Occipital lobe (tissue), 2 donors: ENCODE measurements around the gene DCST2. TPM values are rescaled to one million over a fixed set of nuclear protein-coding genes. Genes with fewer than 3 reads are reported as not detected.
"Not testable (repeated sequence)": the region's sequence is repeated elsewhere in the genome, so short reads cannot be mapped to it uniquely, and the experiment has no call there.

ENCODE experiments used
- DNase-seq: peaks from one replicate; lab custom pipeline; 2025; lab: John Stamatoyannopoulos, UW
- total RNA-seq: library from RNA; depleted of rRNA; stranded (reverse); fragments of >200 nt; gene quantifications from one replicate; pipeline ENCODE4 v1.2.3, GENCODE V29; 2014

The DCST2 gene
- total RNA-seq, 1 donor from 2014 or later: 0.16 TPM

DNA sequence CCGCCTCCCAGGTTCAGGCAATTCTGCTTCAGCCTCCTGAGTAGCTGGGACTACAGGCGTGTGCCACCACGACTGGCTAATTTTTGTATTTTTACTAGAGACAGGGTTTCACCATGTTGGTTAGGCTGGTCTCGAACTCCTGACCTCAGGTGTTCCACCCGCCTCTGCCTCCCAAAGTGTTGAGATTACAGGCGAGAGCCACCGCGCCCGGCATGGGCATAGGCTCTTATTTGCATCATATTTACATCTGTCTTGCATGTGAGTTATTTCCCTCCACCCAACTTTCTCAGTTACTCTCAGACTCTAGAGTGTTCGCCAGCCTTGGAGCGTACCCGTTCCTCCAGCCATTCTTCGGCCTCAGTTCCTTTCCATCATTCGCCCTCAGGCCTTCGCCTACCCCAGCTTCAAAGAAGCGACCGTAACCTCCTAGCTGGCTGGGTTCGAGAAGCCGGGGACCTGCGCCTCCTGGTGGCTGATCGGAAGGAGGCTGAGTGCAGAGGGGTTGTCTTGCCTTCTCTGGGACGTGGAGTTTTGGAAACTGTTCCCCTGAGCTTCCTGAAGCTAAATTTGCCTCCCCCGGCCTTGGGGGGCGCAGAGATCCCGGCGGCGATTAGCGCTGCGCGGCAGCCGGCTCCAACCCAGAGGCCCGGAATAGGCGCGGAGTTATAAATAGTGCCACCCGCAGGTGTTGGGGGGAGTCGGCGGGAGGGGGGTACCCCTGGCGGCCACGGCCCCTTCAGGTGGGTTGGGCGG is 34.6 kb downstream of the DCST2 start:
- DNase-seq: peak; percentile 26

DNA sequence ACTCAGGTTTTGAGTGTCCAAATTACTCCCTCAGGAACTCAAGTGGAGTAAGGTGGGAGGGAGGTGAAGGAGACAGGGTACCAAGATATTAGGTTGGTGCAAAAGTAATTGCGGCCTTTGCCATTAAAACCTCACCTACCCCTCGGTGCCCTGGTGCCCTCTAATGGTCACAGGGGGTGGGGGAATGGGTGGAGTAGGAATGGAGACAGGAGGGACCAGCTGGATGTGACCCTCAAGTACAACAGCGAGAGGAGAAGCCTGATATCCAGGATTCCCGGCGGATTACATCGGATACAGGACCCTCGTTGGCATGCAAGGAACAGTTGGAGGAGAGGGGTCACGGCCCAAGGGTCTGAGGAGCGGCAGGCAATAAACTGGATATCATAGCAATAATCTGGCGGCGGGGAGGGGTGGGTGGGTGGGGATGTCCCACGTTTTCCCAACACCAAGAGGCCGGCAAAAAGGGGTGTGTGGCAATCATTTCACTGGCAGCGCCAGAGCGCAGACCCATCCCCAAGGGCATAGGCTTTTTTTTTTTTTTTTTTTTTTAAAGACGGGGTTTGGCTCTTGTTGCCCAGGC is 35.3 kb downstream of the DCST2 start:
- DNase-seq: no peak

DNA sequence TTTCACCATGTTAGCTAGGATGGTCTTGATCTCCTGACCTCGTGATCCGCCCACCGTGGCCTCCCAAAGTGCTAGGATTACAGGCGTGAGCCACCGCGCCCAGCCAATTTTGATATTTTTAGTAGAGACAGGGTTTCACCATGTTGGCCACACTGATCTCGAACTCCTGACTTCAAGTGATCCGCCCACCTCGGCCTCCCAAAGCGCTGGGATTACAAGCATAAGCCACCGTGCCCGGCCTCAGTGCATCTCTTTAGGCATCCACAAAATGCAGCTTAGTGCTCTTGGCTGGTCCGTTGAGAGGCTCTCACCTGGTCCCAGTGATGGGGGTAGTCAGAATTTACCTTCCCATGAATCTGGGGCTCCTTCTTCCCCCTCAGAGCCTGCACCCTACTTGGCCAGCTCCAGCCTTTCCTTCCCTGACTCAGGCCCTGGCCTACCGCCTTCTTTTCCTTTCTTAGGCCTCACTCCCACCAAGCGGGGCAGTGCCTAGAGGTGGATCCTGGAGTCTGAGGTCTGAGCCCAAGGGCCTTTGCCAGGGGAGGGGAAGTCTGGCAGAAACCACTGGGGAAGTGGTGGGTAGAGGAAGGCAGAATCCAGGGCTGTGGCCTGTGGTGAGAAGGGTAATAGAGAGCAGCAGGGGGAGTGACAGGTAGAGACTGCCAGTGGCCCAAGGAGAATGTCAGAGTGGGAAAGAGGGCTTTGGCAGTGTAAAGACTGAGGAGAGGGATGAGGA is 36.4 kb downstream of the DCST2 start:
- DNase-seq: no peak

DNA sequence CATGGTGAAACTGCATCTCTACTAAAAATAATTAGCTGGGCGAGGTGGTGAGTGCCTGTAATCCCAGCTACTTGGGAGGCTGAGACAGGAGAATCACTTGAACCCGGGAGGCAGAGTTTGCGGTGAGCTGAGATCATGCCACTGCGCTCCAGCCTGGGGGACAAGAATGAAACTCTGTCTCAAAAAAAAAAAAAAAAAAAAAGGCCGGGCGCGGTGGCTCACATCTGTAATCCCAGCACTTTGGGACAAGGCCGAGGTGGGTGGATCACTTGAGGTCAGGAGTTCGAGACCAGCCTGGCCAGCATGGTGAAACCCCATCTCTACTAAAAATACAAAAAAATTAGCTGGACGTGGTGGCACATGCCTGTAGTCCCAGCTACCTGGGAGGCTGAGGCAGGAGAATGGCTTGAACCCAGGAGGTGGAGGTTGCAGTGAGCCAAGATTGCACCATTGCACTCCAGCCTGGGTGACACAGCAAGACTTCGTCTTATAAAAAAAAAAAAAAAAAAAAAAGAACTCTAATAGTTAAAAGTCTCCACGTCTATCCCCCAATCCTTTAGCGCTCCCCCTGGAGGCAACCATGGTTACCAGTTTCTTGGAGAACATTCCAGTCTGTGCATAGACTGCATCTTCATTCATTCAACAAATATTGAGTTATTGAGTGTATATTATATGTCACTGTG is 38.1 kb downstream of the DCST2 start:
- peak; percentile 15 for DNase-seq

DNA sequence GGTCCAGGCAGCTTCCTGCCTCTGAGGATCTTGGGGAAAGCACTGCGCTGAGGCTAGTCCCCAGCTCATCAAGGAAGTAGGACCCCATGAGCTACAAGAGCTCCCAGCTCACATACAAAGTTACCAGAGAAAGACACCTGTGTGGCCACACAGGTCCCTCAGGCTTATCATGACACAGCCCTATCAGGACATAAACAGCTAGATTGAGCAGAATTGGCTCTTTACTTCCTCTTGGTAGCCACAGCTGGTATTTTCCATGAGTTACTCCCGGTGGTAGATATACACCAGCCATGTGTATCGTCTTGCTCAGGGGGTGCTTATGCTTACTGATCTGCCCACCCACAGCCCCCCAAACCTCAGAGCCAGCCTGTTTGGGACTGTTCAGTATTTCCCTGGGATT is 39.0 kb downstream of the DCST2 start:
- DNase-seq: no peak

DNA sequence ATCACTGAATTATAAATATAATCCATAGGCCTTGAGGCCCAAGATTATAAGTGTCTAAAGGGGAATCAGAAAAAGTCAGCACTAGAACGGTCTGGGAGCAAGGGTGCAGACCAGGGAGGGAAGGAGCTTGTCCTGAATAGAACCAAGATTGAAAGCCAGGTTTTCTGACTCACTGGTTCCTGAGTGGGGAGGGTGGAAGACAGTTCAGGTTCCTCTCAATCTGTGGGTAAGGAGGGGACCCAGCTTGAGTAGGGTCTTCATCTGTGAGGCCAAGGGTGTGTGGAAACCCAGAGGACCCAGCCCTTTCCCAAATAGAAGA is 39.4 kb downstream of the DCST2 start:
- no peak for DNase-seq

DNA sequence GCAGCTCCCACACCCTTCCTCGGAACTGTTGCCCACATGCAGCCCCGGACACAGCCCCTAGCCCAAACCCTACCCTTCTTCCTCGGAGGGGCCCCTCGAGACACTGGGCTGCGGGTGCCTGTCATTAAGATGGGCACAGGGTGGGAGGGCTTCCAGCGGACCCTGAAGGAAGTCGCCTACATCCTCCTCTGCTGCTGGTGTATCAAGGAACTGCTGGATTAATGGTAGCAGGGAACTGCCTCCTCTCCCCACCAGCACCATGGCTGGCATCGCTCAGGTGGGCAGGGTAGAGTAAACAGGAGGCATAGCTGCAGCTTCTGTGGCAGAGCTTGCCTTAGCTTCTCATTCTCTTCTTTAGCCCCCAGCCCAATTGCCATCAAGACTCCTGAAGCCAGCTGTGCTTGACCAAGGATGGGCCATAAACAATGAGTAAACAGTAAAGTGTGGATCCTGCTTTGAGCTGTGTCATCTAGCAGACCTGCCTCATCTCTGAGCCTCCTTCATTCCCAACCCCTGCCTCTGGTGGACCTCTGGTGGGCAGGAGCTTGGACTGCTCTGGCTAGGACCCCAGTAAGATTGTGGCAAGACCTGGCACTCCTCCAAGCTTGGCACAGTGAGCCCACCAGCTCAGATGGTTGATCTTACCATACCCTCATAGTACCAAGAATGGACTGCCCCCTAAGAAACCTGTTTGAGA is 39.9 kb downstream of the DCST2 start, which contains the start of gene LENEP:
LENEP (plus strand) TSS at position 15 of the 697 bp plus-strand sequence; CDS start at position 37, 22 bp downstream.
- DNase-seq: no peak

DNA sequence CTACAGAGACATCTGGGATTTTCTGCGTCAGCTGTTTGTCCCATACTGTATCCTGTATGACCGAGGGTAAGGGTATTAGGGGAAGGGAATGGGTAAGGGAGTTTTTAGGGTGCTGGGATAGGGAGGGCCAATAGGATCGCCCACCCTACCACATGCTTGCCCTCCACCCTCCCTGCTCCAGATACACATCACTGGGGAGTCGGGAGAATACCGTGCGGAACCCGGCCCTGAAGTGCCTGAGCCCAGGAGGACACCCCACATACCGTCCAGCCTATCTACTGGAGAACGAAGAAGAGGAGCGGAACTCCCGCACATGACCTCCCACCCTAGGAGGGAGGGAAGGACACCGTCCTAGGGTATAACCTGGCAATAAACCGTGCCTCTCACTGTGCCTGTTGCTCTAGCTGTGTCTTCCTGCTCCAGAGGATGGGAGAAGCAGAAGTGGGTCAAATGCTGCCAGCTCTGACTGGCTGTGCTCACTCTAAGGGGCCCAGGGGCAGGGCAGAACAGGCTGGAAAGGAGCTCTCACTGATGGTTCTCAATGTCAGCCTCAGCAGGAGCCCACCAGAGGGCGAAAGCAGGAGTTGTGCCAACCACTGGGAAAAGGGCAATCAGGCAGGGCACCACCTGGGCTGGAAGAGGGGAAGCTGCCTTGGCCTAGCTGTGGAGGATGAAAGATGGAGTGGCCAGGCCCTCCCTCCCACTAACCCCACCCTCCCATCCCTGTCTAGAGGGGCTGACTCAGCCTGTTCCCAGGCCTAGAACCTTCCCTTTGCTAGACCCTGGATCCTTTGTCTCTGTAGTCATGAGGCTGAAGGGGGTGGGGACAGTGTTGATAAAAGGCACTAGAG is 40.6 kb downstream of the DCST2 start:
- DNase-seq: no peak

DNA sequence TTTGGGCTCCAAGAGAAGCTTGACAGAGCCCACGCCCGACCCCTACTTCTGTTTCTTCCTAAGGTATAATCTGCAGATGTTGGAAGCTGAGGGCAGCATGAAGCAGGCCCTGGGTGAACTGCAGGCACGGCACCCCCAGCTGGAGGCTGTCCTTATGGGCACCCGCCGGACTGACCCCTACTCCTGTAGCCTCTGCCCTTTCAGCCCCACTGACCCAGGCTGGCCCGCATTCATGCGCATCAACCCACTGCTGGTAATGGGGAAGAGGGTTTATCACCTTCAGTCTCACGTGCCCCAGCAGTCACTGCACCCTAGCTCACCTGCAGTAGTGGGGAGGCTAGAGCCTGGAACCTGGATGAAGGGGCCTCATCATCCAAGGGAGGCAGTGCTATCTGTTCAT is 43.3 kb downstream of the DCST2 start:
- DNase-seq: no peak

DNA sequence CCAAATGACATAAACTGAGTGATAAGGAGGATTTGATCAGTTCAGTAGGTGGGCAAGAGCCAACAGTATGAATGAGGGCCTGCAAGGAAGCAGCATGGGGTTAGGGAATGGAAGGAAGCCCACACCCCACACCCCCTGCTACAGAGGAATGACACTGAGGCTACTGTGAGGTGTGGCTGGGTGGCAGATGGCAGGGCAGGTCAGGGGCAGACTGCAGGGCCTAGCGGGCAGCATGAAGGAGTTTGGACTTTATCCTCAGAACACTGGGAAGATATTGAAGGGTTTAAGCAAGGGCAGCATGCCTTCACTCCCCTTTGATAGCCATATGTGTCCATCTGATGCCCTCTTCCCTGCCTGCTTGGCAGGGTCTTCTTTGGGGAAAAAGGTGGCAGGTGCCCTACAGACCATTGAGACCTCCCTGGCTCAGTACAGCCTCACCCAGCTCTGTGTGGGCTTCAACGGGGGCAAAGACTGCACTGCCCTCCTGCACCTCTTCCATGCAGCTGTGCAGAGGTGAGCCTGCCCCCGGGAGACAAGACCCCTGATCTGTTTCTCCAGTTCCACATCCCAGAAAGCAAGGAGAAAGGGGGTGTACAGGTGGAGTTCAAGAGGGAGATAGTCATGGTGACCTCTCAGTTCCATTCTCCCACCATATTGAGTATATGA is 44.3 kb downstream of the DCST2 start:
- DNase-seq: no peak

DNA sequence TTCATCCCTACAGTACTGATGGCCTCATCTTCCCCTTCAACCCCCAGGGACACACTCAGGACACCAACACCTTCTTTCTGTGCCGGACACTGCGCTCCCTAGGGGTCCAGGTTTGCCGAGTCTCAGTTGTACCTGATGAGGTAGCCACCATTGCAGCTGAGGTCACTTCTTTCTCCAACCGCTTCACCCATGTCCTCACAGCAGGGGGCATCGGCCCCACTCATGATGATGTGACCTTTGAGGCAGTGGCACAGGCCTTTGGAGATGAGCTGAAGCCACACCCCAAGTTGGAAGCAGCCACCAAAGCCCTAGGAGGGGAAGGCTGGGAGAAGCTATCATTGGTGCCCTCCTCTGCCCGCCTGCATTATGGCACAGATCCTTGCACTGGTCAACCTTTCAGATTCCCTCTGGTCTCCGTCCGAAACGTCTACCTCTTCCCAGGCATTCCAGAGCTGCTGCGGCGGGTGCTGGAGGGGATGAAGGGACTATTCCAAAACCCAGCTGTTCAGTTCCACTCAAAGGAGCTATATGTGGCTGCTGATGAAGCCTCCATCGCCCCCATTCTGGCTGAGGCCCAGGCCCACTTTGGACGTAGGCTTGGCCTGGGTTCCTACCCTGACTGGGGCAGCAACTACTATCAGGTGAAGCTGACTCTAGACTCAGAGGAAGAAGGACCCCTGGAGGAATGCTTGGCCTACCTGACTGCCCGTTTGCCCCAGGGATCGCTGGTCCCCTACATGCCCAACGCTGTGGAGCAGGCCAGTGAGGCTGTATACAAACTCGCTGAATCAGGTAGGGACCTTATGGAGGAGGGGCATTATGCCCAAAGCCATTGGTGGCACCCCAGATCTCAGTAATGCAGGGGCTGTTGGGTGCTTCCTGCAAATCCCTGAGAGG is 45.3 kb downstream of the DCST2 start:
- DNase-seq: no peak

DNA sequence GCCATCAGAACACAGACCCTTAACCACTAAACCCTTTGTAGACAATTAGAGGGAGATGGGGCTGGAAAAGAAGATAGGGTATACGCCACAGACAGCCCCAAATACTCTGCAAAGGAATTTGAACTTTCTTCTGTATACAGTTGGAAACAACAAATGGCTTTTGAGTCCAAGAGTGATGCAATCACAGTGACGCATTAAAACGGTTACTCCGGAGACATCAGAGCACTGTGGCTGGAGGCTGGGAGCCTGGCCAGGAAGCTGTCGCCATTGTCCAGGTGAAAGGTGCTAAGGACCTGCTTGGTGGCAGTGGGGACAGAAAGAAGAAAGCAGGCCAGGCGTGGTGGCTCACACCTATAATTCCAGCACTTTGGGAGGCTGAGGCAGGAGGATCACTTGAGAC is 46.3 kb downstream of the DCST2 start:
- no peak for DNase-seq

DNA sequence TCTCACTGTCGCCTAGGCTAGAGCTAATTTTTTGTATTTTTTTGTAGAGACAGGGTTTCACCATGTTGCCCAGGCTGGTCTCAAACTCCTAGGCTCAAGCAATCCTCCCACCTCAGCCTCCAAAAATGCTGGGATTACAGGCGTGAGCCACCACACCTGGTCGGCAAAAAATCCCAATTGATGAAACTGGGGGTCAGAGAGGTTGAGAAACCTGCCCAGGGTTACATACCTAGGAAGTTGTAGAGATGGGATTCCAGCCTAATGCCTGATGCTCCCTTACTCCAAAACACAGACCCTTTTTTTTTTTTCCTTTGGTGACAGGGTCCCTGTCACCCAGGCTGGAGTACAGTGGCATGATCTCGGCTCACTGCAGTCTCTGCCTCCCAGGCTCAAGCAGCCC is 46.8 kb downstream of the DCST2 start:
- not testable (repeated sequence) for DNase-seq

DNA sequence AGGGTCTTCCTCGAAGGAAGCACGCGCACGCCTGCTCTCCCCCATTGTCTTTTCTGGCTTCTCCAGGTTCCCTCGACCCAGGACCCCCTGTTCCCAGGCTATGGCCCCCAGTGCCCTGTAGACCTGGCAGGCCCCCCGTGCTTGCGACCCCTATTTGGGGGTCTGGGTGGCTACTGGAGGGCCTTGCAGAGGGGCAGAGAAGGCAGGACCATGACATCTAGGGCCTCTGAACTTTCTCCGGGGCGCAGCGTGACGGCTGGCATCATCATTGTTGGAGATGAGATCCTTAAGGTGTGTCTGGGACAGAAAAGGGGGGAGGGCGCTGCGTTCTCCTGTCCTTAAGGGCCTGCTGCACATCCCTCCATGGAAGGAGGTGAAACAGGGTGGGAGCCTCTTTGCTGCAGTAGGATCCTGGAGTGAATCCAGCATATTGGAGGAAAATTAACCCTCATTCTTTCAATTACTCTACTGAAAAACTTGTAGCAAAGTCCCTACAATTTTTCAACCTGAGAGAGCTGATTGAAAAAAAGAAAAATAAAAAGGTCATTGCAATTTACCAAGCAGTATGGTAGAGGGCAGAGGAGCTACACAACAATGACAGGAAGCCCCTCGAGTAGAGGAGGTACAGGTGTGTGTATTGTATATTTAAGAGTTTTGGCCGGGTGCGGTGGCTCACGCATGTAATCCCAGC is 49.7 kb downstream of the DCST2 start:
- DNase-seq: no peak

DNA sequence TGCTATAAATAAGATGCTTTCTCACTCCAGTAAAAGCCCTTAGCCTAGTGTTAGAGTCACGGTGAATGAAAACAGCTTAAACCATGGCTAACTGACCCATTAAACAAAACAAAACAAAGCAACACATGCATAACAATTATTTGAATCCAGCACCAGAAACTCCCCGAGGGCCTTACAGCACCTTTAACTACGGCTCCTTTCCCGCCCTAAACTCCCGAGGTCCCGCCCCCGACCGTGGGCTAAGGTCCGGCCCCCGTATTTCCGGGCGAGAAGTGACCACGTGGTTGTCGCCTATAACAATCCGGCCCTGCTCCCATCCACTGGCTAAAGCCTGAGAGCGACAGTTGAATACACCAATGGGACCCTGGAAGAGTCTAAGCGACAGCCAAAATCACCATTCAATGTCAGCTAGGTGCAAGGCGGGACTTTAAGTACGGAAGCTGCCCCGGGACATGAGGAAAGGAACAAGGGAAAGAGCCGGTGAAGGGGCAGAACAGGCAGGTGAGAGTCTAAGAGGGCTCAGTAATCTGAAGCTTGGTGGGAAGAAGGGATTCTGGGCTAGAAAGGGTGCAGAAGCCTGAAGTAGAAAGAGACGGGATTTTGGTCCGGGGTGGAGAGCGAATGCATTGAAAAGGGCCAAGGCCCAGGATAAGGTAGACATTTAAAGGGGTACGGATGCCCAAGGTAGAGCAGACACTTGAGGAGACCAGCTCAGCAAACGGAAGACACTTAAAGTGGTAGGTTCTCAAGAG is 50.5 kb downstream of the DCST2 start, which contains the start of gene FLAD1:
FLAD1 (plus strand) TSS at position 448 of the 752 bp plus-strand sequence. CDS start 351 bp downstream, outside the sequence.
- peak; percentile 96 for DNase-seq

DNA sequence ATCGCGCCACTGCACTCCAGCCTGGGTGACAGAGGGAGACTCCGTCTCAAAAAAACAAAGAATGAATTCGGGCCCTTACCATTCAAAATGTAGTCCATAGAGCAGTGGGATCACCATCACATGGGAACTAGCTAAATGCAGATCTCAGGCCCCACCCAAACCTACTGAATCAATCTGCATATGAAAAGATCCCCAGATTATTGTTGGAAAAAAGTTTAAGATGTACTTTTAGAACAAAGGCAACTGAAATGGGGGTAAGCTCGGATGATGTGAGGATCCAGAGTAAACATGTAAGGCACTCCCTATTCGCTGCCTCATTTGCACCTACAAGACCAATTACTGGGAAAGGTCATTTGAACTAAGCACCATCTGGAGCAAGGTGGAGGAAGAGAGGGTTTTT is 51.2 kb downstream of the DCST2 start:
- no peak for DNase-seq

DNA sequence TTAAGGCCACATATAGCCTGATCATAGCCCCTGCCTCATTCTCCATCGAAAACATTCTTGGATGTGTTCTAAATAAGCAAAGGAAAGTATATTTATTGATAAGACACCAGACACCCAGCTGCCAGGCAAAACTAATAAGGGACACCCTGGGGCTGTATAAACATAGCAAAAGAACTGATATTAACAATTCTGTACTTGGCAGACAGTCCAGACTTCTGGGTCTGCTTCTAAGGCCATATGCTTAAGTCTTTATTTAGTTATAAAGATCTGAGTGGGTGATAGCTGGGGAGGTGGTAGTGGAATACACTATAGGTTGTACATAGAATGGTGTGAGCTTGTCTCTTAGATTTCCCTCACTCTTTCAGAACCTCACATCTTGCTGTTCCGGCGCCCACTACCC is 55.2 kb downstream of the DCST2 start:
- DNase-seq: no peak
